ENCODE measurements around the gene ITGB7. TPM values are rescaled to one million over a fixed set of nuclear protein-coding genes. Genes with fewer than 3 reads are reported as not detected.
A peak's percentile ranks its signal among the peaks of the same experiment; 100 is the strongest.

ITGB7 gene
- polyA plus RNA-seq, 1 donor (not counting 4 experiments of a cell fraction or from before 2014, with no cell fraction given), result 0.83 TPM

DNA sequence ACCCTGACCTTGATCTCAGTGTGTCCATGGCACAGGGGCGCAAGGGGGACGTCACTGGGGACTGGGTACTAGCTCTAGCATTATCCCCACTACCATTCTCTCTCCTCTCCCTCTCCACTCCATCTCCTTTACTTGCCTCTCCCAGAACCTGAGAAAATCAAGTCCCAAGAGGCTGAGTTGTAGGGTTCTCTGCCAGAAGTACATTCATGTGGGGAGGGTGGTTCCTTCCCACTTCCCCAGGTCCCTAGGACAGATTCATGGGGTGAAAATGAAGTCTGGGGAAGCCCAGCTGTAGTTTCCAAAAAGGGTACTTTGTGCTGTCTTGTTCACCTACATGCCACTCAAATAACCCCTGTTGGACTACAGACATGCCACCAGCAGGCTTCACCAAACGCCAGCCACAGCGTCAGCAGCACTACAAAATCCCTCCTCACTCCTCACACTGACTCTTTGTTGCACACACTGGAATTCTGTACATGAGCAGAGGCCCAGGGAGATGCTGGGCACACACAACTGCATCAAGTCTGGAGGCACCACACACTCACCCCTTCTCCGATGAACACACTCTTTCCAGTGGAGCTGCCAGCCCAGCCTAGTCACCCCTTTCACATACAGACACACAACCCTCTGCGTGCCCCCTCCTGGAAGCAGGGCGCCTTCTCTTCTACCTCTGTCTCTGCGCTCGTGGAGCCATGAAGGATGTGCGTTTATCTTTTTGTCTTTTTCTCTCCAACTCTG lies 18.0 kb upstream of the ITGB7 start:
- dilution Hi-C loops (cut with MboI; ENCODE audit: extremely low pct_ligation_motif_present, low sequenced_read_pairs), result no loop called here
- DNase-seq (ENCODE audit: low read depth, low spot score), result no peak
- peak overlapping the region in 1 of 3 experiments; percentile 32 for H3K4me3 ChIP-seq (ENCODE audit: control insufficient read depth in 2 of 3, extremely low read depth in 1 of 3, insufficient read depth in 2 of 3, low read depth in 1 of 3, low read length in 3 of 3)

DNA sequence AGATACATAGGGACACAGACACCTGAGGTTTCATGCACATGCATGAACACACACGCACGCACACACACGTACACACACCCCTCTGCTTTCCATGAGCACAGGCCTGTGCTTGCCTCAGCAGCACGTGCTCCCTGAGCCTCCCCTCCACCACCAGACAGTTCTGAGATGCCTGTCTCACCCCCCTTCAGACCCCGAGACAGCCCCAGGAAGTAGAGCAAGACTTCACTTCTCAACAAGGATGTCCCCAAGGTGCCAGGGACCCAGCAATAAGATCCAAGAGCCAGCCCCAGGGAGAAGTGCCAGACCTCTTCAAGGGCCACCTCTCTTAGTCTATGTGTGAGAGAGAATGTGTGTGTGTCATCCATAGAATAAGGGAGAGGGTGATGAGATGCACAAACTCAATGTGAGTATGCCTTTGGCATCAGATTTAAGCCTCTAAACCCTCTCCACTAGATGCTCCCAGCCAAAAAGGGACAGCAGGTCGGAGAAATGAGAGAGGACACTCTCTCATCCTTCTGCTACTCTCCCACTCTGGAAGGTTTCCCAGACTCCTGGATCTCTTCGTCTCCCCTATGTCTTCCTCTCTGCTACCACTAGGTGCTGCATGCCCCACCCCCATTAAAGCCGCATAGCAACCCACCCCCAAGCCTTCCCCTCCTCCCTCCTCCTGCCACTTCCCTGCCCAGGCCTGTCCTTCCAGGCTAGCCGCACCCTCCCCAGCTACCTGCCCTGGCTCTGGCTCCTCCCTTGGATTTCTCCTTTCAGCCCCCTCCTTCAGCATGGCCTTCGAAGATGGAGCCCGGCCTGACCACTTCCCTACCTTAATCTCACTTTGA lies 17.2 kb upstream of the ITGB7 start:
- peak overlapping the region; percentile 83 for H3K4me2 ChIP-seq (ENCODE audit: control insufficient read depth, extremely low read depth, insufficient read depth, low read depth, low read length)
- H3K27ac ChIP-seq (ENCODE audit: control insufficient read depth, insufficient read depth, low read length), result peak overlapping the region; percentile 93
- H4K20me1 ChIP-seq (ENCODE audit: control insufficient read depth, extremely low read depth, insufficient read depth, low read length), result peaks cover 4% of the 10 kb centered on the region
- DNase-seq (ENCODE audit: low read depth, low spot score) (no peak), FAIRE-seq (peak; percentile 62)
- no peaks in the 10 kb centered on the region for H3K9me3 ChIP-seq (ENCODE audit: control insufficient read depth, low read depth, low read length)
- peaks cover 55% of the 10 kb centered on the region for H3K4me1 ChIP-seq (ENCODE audit: control insufficient read depth, extremely low read depth, insufficient read depth, low read length)
- no peak overlapping the region for H2AFZ ChIP-seq (ENCODE audit: control insufficient read depth, low read length)
- peak overlapping the region; percentile 76 for H3K9ac ChIP-seq (ENCODE audit: control insufficient read depth, extremely low read depth, insufficient read depth, low read length)
- no peaks in the 10 kb centered on the region for H3K27me3 ChIP-seq (ENCODE audit: control insufficient read depth, extremely low read depth, insufficient read depth, low read length)
- peak overlapping the region in 2 of 3 experiments; percentile 32 to 42 for H3K4me3 ChIP-seq (ENCODE audit: control insufficient read depth in 2 of 3, extremely low read depth in 1 of 3, insufficient read depth in 2 of 3, low read depth in 1 of 3, low read length in 3 of 3)
- no peak for TF ChIP-seq EZH2 (IDR thresholded peaks at IDR 0.05; ENCODE audit: low read length)
- TF ChIP-seq, protein P1, sequence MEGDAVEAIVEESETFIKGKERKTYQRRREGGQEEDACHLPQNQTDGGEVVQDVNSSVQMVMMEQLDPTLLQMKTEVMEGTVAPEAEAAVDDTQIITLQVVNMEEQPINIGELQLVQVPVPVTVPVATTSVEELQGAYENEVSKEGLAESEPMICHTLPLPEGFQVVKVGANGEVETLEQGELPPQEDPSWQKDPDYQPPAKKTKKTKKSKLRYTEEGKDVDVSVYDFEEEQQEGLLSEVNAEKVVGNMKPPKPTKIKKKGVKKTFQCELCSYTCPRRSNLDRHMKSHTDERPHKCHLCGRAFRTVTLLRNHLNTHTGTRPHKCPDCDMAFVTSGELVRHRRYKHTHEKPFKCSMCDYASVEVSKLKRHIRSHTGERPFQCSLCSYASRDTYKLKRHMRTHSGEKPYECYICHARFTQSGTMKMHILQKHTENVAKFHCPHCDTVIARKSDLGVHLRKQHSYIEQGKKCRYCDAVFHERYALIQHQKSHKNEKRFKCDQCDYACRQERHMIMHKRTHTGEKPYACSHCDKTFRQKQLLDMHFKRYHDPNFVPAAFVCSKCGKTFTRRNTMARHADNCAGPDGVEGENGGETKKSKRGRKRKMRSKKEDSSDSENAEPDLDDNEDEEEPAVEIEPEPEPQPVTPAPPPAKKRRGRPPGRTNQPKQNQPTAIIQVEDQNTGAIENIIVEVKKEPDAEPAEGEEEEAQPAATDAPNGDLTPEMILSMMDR (optimal IDR thresholded peaks at IDR 0.05 in 1 of 3, IDR thresholded peaks at IDR 0.05 in 1 of 3, conservative IDR thresholded peaks at IDR 0.05 in 1 of 3; ENCODE audit: extremely low read depth in 1 of 3, insufficient read depth in 2 of 3, low read length in 3 of 3), result peak in 2 of 3 experiments; percentile 27 to 48
- peaks cover 2 to 6% of the 10 kb centered on the region in 2 experiments for H3K36me3 ChIP-seq (ENCODE audit: control insufficient read depth in 2 of 2, extremely low read depth in 1 of 2, insufficient read depth in 2 of 2, low read length in 2 of 2)
- no peaks in the 10 kb centered on the region for H3K9me1 ChIP-seq (ENCODE audit: control insufficient read depth, extremely low read depth, insufficient read depth, low read length)
- dilution Hi-C loops (cut with MboI; ENCODE audit: extremely low pct_ligation_motif_present, low sequenced_read_pairs), result no loop called here
- H3K79me2 ChIP-seq (ENCODE audit: control insufficient read depth, insufficient read depth, low read length), result peaks cover 8% of the 10 kb centered on the region

More for the DNA sequence above, 18.0 kb upstream of the ITGB7 start:
- no peaks in the 10 kb centered on the region for H3K9me3 ChIP-seq (ENCODE audit: control insufficient read depth, low read depth, low read length)
- H3K27me3 ChIP-seq (ENCODE audit: control insufficient read depth, extremely low read depth, insufficient read depth, low read length), result no peaks in the 10 kb centered on the region
- H3K79me2 ChIP-seq (ENCODE audit: control insufficient read depth, insufficient read depth, low read length), result peaks cover 2% of the 10 kb centered on the region
- H3K36me3 ChIP-seq (ENCODE audit: control insufficient read depth in 2 of 2, extremely low read depth in 1 of 2, insufficient read depth in 2 of 2, low read length in 2 of 2), result peaks cover 3 to 6% of the 10 kb centered on the region in 2 experiments
- H3K9me1 ChIP-seq (ENCODE audit: control insufficient read depth, extremely low read depth, insufficient read depth, low read length), result no peaks in the 10 kb centered on the region
- peaks cover 57% of the 10 kb centered on the region for H3K4me1 ChIP-seq (ENCODE audit: control insufficient read depth, extremely low read depth, insufficient read depth, low read length)
- no peak overlapping the region for H2AFZ ChIP-seq (ENCODE audit: control insufficient read depth, low read length)
- H3K9ac ChIP-seq (ENCODE audit: control insufficient read depth, extremely low read depth, insufficient read depth, low read length), result peak overlapping the region; percentile 16
- no peak for FAIRE-seq
- H3K4me2 ChIP-seq (ENCODE audit: control insufficient read depth, extremely low read depth, insufficient read depth, low read depth, low read length), result peak overlapping the region; percentile 83
- no peak for TF ChIP-seq EZH2 (IDR thresholded peaks at IDR 0.05; ENCODE audit: low read length)
- TF ChIP-seq, protein P1 (optimal IDR thresholded peaks at IDR 0.05 in 1 of 3, IDR thresholded peaks at IDR 0.05 in 1 of 3, conservative IDR thresholded peaks at IDR 0.05 in 1 of 3; ENCODE audit: extremely low read depth in 1 of 3, insufficient read depth in 2 of 3, low read length in 3 of 3), result peak in 1 of 3 experiments; percentile 18
- H3K27ac ChIP-seq (ENCODE audit: control insufficient read depth, insufficient read depth, low read length), result peak overlapping the region; percentile 93
- peaks cover 4% of the 10 kb centered on the region for H4K20me1 ChIP-seq (ENCODE audit: control insufficient read depth, extremely low read depth, insufficient read depth, low read length)

Data from keratinocyte (primary cell).